Ovary (tissue), 10 donors: ENCODE measurements around the gene TPH1. TPM values are rescaled to one million over a fixed set of nuclear protein-coding genes. Genes with fewer than 3 reads are reported as not detected.

Source experiments
- DNase-seq, 5 donors: peaks; one replicate each; pipeline ENCODE4 v3.0.0-alpha.2; 2019 to 2020
- H3K27ac ChIP-seq, 2 donors: fragments of 200-600 bp; one replicate each; pipeline versions ENCODE4 v1.5.1 to v1.8.0; 2019 to 2022
- H3K27me3 ChIP-seq: fragments of 200-600 bp; one replicate; pipeline ENCODE4 v1.8.0; 2022
- H3K36me3 ChIP-seq: fragments of 200-600 bp; sonication (generic); one replicate; pipeline ENCODE4 v1.5.1; 2019
- H3K4me1 ChIP-seq: one replicate; pipeline ENCODE4 v1.8.1; 2013; ENCODE audit warnings: mild to moderate bottlenecking, moderate library complexity; ENCODE audit not compliant: insufficient read depth
- H3K4me3 ChIP-seq: fragments of 200-600 bp; sonication (generic); one replicate; pipeline ENCODE4 v1.5.1; 2017
- H3K9me3 ChIP-seq, 2 donors: fragments of 200-600 bp in 1 of 2; sonication (generic) in 1 of 2; one replicate each; pipeline versions ENCODE4 v1.5.1 to v1.8.1; 2013 to 2019; ENCODE audit warnings: mild to moderate bottlenecking in 1 of 2, moderate library complexity in 1 of 2
- CTCF ChIP-seq, 3 donors: fragments of 450-650 bp in 2 of 3; fragments of 200-600 bp in 1 of 3; IDR thresholded peaks; one replicate each; pipeline versions ENCODE4 v1.5.1 to v1.8.0; 2016 to 2022; ENCODE audit warnings: antibody characterized with exemption in 3 of 3, mild to moderate bottlenecking in 1 of 3
- EP300 ChIP-seq: sonication (generic); formaldehyde crosslinking; IDR thresholded peaks from one replicate; pipeline ENCODE4 v1.6.1; 2017; ENCODE audit warnings: antibody characterized with exemption
- POLR2A ChIP-seq: fragments of 450-650 bp; IDR thresholded peaks from one replicate; pipeline ENCODE4 v1.6.1; 2017; ENCODE audit warnings: antibody characterized with exemption, mild to moderate bottlenecking, moderate library complexity
- WGBS, 3 donors: extraction: QIAGEN DNeasy Blood & Tissue Kit in 1 of 3; methylation state at CpG; one replicate each; pipeline versions ENCODE4 v1.1.5 to v1.1.7; 2013 to 2017; 5-methylcytosine and 5-hydroxymethylcytosine counted together
- intact Hi-C, 4 donors: fragments of 100-400 bp; cut with DNase I; formaldehyde crosslinking; loops; one replicate each; pipeline versions ENCODE4 v1.11.0 to v1.15.1; 2022 to 2023
- long read RNA-seq, 3 donors: library from polyadenylated mRNA in 2 of 3; unstranded in 2 of 3; transcript quantifications; one replicate each; pipeline ENCODE4 v2.0.0 and lab custom pipeline, GENCODE V29; 2021 to 2026
- polyA plus RNA-seq, 2 donors: library from polyadenylated mRNA; stranded (reverse); fragments of 200-250 nt in 1 of 2; fragments of 350-450 nt in 1 of 2; fragmentation: Illumina TruSeq in 1 of 2; extraction: RNeasy Lipid Tissue Mini Kit (QIAGEN cat#74804) in 1 of 2; gene quantifications; one replicate each; pipeline ENCODE4 v1.2.3, GENCODE V29; 2013 to 2014
- total RNA-seq, 7 donors: library from RNA; depleted of rRNA in 2 of 7; stranded (reverse); fragments of >200 nt in 2 of 7; fragmentation: NEBNext Ultra II Directional in 3 of 7; extraction: Animal tissue kit (Norgen Biotek cat#: 25700) in 3 of 7; gene quantifications; one replicate each; pipeline versions ENCODE4 v1.1.0 to v1.2.4, GENCODE V29; 2016 to 2023
- donor health status: DM: no; HTN: no; CAD: no; lungs with moderate emphysema.
- donor health status: DM: no; HTN: no; CAD: no.
- donor health status: Bipolar disorder and iron deficiency.
- donor health status: DM: yes; HTN: yes; CAD: no.
- donor health status: DM: no; HTN: no; CAD: no.
- donor health status: DM: yes; HTN: yes; CAD: no.

TPH1 gene
- total RNA-seq (1 to 10 TPM in 2 of 7 donors, under 1 TPM in 5; 0.36 to 1.6 (median 0.57) TPM), polyA plus RNA-seq (1 to 10 TPM in 1 of 2 donors, under 1 TPM in 1; 0.28 to 1.1 TPM)
- long read RNA-seq, donor 1: 0 reads
- long read RNA-seq, donor 2: 0 reads
- long read RNA-seq, donor 3, partial matches to known transcripts: 0 of 1 reads
- long read RNA-seq, donor 3, other reads (novel, unspliced or antisense): 1 of 1 reads

- TF ChIP-seq CTCF (IDR thresholded peaks at IDR 0.05) (no peak), POLR2A (no peak)
- DNase-seq: peak; percentile 29 to 73 (median 56)
- H3K4me1 ChIP-seq: peaks cover 5% of the 10 kb centered on the region
- H3K27me3 ChIP-seq: no peaks in the 10 kb centered on the region
- intact Hi-C loops: no loop called here
- no peaks in the 10 kb centered on the region for H3K36me3 ChIP-seq
- H3K9me3 ChIP-seq: no peaks in the 10 kb centered on the region
- no peak within 1 kb of the TSS for H3K4me3 ChIP-seq
- WGBS, 3 donors: 2 to 9% (median 4%) methylated on average over 31 to 36 of the region's 36 CpGs
- no peak within 1 kb of the TSS for H3K27ac ChIP-seq
These were observed at the start of gene TPH1 for GRCh38 chr11:18046116-18046777. Gene TPH1, minus strand, starts transcription at chr11:18046269. Its CDS starts 5,507 bp downstream, at chr11:18040762.

- no peaks in the 10 kb centered on the region for H3K36me3 ChIP-seq
- TF ChIP-seq CTCF (IDR thresholded peaks at IDR 0.05) (no peak), EP300 (no peak), POLR2A (no peak)
- H3K9me3 ChIP-seq: no peaks in the 10 kb centered on the region
- H3K27ac ChIP-seq: no peak overlapping the region
- intact Hi-C loops: no loop called here
- no peak overlapping the region for H3K4me3 ChIP-seq
- no peak for DNase-seq
- no peaks in the 10 kb centered on the region for H3K27me3 ChIP-seq
- peaks cover 2% of the 10 kb centered on the region for H3K4me1 ChIP-seq
These were observed 47.9 kb upstream of the TPH1 start for GRCh38 chr11:18093959-18094358.

GRCh38 chr11:18091731-18092130, 45.7 kb upstream of the TPH1 start:
- Histone ChIP-seq H3K36me3 (no peaks in the 10 kb centered on the region), H3K4me3 (no peak overlapping the region), H3K9me3 (no peaks in the 10 kb centered on the region), H3K27me3 (no peaks in the 10 kb centered on the region), H3K4me1 (peaks cover 2% of the 10 kb centered on the region), H3K27ac (no peak overlapping the region)
- 39 to 44% (median 40%) methylated on average over 2 of the region's 2 CpGs for WGBS, 3 donors
- intact Hi-C loops: no loop called here
- no peak for TF ChIP-seq POLR2A
- no peak for TF ChIP-seq EP300
- TF ChIP-seq CTCF (IDR thresholded peaks at IDR 0.05): no peak
- no peak for DNase-seq

GRCh38 chr11:18088966-18089365, 42.9 kb upstream of the TPH1 start:
- no peaks in the 10 kb centered on the region for H3K27me3 ChIP-seq

More at GRCh38 chr11:18088966-18089365, 42.9 kb upstream of the TPH1 start:
- Histone ChIP-seq H3K36me3 (no peaks in the 10 kb centered on the region), H3K27ac (no peak overlapping the region), H3K9me3 (no peaks in the 10 kb centered on the region), H3K4me3 (no peak overlapping the region), H3K4me1 (peaks cover 2% of the 10 kb centered on the region)
- DNase-seq: no peak
- 88 to 91% (median 89%) methylated on average over 3 of the region's 3 CpGs for WGBS, 3 donors
- TF ChIP-seq EP300 (no peak), POLR2A (no peak), CTCF (IDR thresholded peaks at IDR 0.05) (no peak)
- intact Hi-C loops: no loop called here
